HG03378 (cell line): ENCODE results near the gene OR2T11.
"Not testable (repeated sequence)": the region's sequence is repeated elsewhere in the genome, so short reads cannot be mapped to it uniquely, and the experiment has no call there.

ENCODE experiments used
- ATAC-seq: cut with Tn5 transposase; IDR thresholded peaks from one replicate; pipeline ENCODE4 v1.9.1; 2021; ENCODE audit warnings: mild to moderate bottlenecking, moderate library complexity; ENCODE audit not compliant: unreplicated experiment

Gene OR2T11

DNA sequence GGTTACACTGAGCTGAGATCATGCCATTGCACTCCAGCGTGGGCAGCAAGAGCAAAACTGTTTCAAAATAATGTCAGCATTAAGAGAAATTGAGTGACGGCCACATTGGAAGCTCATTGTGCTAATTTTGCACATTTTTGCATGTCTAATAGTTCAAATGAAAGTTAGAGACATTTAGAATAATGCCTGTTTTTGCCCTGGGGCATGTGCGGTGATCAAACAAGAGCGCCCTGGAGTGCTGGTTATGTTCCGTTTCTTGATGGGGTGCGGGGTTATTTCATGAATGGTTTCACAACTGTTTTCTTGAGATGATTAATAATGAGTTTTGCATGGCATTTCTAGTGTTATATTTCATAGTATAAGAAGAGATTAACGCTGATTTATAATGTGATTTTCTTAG lies 13.1 kb downstream of the OR2T11 start:
- ATAC-seq: no peak

DNA sequence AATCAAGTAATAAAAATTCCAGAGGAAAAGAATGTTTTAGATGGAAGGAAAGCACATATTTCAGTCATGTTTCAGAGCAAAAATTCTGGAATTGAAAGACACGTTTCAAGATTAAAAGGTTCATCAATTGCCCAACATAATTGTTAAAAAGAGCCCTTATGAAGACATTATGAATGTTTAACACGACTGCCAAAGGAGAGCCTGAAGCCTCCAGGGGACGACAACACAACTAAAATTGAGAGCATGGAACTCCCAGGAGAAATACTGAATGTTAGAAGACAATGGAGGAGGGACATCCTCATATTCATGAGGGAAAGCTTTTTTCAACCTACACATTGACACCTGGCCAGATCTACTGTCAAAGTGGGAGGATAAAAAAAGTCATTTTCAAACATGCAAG lies 16.0 kb downstream of the OR2T11 start:
- no peak for ATAC-seq

DNA sequence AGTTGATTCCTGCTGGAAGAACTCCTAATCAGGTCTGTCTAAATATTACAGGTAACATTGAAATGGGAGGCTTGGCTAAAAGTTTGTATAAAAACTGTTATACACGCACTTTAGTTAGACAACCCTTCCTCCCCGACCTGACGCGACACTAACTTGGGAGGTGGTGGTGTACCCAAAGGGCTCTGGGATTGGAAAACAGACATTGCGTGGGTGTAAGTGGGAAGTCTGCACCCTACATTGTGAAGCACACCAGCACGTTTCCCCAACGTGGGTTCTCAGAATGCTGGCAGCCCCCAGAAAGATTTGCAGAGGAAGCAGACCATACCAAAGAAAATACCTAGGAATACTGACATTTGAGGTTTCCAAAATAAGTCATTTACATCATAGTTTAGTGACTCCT lies 16.8 kb downstream of the OR2T11 start:
- no peak for ATAC-seq

DNA sequence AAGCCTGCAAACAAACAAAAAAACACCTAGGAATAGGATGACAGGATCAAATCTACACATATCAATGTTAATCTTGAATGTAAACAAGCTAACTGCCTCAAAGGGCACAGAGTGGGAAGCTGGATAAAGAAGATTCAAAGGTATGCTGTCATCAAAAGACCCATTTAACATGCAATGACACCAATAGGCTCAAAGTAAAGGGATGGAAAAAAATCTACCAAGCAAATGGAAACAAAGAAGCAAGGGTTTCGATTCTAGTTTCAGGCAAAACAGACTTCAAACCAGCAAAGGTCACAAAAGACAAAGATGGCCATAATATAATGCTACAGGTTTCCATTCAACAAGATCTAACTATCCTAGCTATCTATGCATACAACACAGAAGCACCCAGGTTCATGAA lies 21.1 kb downstream of the OR2T11 start:
- ATAC-seq: no peak

DNA sequence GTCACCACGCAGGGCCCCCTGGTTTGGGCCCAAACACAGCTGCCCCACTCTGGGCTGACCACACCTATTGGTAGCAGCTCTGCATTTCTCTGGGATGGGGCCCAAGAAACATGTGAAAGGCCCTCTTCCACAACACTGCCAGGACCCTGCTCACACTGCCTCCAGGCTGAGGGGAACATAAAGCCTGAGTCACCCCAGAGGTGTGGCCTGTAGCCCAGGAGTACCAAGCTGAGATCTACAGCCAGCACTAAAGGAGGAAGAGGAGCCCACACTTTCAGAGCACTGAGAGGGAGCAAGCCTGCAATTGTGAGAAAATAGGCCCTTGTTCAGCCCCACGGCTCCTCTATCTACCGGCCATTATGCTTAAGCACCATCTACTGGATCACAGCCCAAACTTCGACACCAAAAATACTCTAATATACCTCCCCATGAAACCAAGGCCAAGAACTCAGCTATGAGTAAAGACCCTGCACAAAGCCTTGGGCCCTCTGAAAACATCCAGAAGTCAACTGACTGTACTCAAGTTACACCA lies 22.9 kb downstream of the OR2T11 start:
- no peak for ATAC-seq

DNA sequence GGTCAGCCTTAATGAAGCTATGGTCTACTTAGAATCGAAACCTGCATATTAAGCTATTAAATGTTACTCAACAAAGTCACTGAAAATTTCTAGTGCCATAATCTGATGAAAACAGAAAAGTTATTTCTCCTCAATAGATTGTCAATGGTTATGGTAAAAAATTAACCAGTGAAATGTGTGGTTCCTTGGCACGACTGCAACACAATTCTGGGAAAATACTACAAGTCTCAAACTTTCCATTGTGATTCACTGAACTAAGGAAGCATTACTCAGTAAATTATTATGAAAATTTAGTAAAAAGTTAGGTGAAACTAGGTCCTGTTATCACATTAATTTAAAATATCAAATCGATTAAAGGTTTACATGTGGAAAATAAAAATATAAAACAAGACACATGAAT lies 24.6 kb downstream of the OR2T11 start:
- no peak for ATAC-seq

DNA sequence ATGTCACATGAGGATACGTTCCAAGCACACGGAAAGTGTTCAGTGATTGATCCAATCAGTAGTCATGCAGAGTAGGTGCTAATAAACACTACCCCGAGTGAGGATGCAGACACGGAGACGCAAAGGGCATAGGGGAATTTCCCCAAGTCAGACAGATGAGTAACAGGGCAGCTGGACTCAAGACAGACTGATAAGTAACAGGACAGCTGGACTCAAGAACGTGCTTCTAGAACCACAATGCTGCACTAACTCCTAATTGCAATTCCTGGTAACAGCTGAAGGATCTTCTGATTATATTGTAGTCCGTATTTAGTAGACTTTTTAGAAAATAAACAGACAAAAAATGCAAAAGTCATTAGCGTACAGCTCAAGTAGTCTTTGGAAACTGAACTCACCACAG lies 35.5 kb downstream of the OR2T11 start:
- ATAC-seq: no peak

DNA sequence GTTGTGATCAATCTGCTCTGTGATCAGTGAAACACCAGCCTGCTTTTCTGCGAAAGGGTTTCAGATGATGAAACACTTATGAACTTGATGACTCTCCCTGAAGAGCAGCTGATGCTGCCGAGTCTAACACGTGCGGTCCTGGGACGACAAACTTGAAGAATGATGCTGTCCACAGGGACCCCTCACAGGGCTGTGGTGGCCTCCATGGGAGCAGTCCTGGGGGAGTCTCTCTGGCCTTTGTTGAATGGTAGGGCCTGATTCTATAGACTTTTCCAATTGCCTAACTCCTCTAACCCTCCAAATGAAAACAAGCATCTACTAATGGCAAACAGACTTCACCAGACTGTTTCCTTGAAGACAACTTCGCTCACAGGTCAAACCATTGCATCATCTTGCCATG lies 37.3 kb downstream of the OR2T11 start, which contains the start of gene OR2T10:
TSS of gene OR2T10 (minus strand) at position 112 of the 400 bp plus-strand sequence. CDS start 3,932 bp downstream, outside the sequence.
- ATAC-seq: no peak

DNA sequence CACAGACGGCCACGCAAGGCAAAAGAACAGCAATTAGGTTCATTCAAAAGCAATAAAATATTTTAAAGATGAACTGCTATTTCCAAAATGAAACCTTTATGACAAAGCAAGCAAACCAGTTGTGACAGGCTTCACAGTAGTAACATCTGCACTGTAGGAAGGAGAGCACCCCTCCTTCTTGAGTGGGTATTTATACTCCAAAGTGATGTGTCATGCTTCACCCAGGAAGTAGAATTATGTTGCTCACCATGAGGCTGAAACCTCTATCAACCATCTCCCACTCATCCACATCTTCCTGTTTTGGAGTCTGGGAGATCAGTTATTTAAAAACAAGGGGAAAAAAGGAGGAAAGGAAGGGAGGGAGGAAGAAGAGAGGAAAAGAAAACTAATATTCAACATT lies 38.3 kb downstream of the OR2T11 start:
- peak; percentile 48 for ATAC-seq

DNA sequence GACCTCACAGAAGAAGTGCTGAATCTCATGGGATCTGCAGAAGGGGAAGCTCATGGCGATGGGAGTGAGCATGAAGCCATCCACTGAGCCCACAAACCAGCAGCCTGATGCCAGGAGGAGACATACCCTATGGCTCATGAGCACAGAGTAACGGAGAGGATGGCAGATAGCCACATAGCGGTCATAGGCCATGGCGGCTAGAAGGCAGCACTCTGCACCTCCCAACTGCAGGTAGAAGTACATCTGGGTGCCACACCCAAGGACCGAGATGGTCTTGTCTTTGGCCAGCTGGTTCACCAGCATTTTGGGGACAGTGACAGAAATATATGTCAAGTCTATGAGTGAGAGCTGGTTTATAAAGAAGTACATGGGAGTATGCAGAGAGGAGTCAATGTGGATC lies 41.7 kb downstream of the OR2T11 start:
- ATAC-seq: no peak

DNA sequence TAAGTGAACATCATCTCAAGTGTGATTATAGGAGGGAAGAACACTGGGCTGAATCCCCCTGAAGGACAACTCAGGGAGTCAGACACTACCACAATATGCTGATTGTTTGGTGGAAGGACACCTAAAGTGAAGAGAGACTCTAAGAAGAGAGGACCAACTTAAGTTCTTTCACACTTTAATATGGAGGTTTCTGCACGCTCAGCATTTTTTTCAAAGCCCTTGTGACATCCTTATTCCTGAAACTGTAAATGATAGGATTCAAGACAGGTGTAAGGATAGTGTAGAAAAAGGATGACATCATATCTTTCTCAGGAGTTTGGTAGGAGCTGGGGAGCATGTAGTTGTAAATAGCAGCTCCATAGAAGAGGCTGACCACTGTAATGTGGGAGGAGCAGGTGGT lies 42.2 kb downstream of the OR2T11 start:
- no peak for ATAC-seq

DNA sequence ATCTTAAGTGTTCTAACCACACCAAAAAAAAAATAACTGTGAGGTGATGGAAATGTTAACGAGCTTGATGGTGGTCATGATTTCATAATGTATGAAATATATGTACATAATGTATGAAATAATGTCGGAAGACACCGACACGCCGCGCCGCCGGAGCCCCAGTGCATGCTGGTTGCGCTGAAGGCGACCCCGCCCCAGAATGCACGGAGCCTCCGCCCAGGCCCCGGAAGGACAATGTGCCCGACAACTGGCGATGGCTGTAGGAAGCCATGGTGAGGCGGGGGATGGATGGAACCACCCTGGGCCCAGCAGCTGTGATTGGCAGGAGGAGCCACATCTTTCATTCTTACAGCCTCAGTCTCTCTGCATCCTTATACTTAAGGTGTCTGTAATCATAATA lies 44.8 kb downstream of the OR2T11 start:
- no peak for ATAC-seq

DNA sequence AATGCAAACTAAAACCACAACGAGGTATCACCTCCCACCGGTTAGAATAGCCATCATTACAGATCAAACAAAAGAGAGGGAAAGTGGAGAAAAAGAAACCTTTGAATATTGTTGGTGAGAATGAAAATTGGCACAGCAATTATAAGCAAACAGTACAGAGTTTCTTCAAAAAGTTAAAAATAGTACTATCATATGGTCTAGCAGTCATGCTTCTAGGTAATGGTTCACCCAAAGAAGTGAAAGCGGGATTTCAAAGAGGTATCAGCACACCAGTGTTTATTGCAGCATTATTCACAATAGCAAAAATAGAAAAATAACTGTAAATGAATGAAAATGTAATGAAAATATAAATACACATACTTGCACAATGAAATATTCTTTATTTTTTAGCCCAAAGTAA lies 45.6 kb downstream of the OR2T11 start:
- ATAC-seq: no peak

DNA sequence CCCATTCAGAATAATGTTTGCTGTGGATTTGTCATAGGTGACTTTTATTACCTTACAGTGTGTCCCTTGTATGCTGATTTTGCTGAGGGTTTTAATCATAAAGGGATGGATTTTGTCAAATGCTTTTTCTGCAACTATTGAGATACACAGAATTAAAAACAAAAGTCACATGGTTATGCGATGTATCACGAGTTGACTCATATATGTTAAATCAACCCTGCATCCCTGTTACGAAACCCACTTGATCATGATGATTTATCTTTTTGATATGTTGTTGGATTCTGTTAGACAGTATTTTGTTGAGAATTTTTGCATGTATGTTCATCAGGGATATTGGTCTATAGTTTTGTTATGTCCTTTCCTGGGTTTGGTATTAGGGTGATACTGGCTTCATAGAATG lies 49.6 kb downstream of the OR2T11 start:
- ATAC-seq: no peak

DNA sequence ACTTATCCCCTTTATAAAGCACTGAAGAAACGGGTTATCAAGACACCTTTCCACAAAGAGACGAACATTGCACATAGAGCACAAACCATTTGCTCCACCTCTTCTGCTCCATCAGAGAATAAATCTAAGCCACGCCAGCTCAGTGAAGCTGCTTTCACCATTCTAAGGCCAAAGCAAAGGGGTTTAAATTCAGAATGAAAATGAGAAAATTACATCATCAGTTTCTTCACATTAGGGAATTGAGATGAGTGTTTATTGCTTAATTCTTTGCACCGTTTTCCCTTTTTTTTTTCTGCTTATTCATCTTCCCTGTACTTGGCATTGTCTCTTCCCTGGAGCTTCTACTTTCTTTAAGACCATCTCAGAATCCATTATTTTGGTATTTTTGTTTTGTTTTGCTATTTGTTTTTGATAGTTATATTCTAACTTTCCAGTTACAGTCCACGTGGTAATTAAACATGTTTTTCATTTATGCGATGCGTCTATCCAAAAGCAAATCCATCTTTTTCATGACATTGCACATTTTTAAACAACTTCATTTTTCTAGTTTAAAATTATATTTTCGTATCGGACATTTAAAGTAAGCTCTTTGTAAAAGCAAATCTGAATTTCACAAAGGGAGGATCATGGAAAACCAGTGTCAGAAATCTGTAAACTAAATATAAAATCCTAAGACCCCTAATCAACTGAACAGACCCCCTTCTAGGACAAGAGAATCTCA lies 58.5 kb downstream of the OR2T11 start:
- no peak for ATAC-seq

DNA sequence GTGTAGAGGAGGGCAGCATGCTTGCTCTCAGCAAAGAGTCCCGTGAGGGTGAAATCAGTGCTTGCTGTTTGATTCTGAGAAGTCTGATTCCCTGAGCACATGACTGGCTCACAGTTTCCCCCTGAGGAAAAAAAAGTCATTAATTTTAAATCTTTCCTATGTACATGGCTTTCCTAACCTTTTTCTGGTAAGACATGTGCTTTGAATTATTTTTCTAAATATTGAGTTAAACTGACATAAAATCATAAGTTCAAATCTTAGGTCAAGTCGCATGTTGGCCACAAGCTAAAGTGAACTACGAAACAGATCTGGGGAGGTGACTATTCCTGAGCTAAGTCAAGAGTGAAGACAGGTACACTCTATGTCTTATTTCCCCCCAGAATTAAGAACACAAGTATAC lies 60.2 kb downstream of the OR2T11 start, which contains the start of gene OR2T34:
TSS of gene OR2T34 (minus strand) at position 101 of the 400 bp plus-strand sequence. CDS start at position 101, 0 bp downstream.
- not testable (repeated sequence) for ATAC-seq

DNA sequence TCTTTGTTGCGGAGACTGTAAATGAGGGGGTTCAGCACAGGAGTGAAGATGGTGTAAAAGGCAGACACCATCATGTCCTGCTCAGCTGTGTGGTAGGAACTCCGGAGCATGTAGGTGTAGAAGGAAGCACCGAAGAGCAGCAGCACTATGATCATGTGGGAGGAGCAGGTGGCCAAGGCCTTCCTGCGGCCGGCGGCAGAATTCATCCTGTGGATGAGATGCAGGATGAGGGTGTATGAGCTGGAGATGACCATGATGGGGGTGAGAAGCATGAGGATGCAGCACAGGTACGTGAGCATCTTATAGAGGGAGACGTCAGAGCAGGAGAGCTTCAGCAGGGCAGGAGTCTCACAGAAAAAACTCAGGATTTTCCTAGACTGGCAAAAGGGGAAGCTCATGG lies 61.0 kb downstream of the OR2T11 start:
- ATAC-seq: not testable (repeated sequence)
